SK-N-SH (cell line): ENCODE results near the gene LONRF2. TPM values are rescaled to one million over a fixed set of nuclear protein-coding genes. Genes with fewer than 3 reads are reported as not detected.

ENCODE experiments used
- CTCF ChIA-PET: fragments of 300-600, 350-600 bp; formaldehyde crosslinking; extraction: SDS; loops from one replicate; lab custom pipeline; 2021; lab: Yijun Ruan, JAX
- POLR2A ChIA-PET: fragments of 350-600 bp; sonication (Branson Sonifier 250); formaldehyde crosslinking; extraction: SDS; loops from one replicate; lab custom pipeline; 2020; ENCODE audit warnings: antibody characterized with exemption, inconsistent platforms; lab: Yijun Ruan, JAX
- DNase-seq: peaks from one replicate; pipeline ENCODE4 v3.0.0; 2012
- H2AFZ ChIP-seq: fragments of 200-600 bp; sonication (generic); 2 replicates; pipeline ENCODE4 v1.8.1; 2016; ENCODE audit warnings: antibody characterized with exemption, mild to moderate bottlenecking, low read depth
- H3F3A ChIP-seq: fragments of 200-600 bp; sonication (generic); replicated peaks from 2 replicates; pipeline ENCODE3; 2016; ENCODE audit warnings: antibody characterized with exemption, mild to moderate bottlenecking; ENCODE audit not compliant: insufficient read depth
- H3K27ac ChIP-seq, 2 experiments: fragments of 200-500 bp in 1 of 2; fragments of 200-600 bp in 1 of 2; sonication (Bioruptor generic) in 1 of 2; sonication (generic), shearing (Covaris generic) in 1 of 2; 2 replicates each; pipeline versions ENCODE4 v1.5.1 to v1.6.1; 2014 to 2016; ENCODE audit warnings: low read depth in 2 of 2, inconsistent platforms in 1 of 2, low read length in 1 of 2, mild to moderate bottlenecking in 1 of 2, mixed read lengths in 1 of 2
- H3K27me3 ChIP-seq: fragments of 200-600 bp; sonication (generic), shearing (Covaris generic); 2 replicates; pipeline ENCODE4 v1.6.1; 2016; ENCODE audit warnings: mixed run types; ENCODE audit not compliant: insufficient read depth
- H3K36me3 ChIP-seq, 2 experiments: fragments of 200-500 bp in 1 of 2; fragments of 200-600 bp in 1 of 2; sonication (Bioruptor generic) in 1 of 2; sonication (generic) in 1 of 2; replicated peaks in 1 of 2; 2 replicates each; pipeline versions ENCODE3 to v1.5.1; 2014 to 2016; ENCODE audit warnings: low read length in 1 of 2, mild to moderate bottlenecking in 1 of 2; ENCODE audit not compliant: insufficient read depth in 2 of 2, control insufficient read depth in 1 of 2
- H3K4me1 ChIP-seq, 2 experiments: fragments of 200-500 bp in 1 of 2; fragments of 200-600 bp in 1 of 2; sonication (Bioruptor generic) in 1 of 2; sonication (generic), shearing (Covaris generic) in 1 of 2; 2 replicates each; pipeline versions ENCODE4 v1.5.1 to v1.6.1; 2014 to 2016; ENCODE audit warnings: low read depth in 1 of 2, low read length in 1 of 2, mixed run types in 1 of 2; ENCODE audit not compliant: insufficient read depth in 2 of 2, control insufficient read depth in 1 of 2
- H3K4me2 ChIP-seq: fragments of 200-600 bp; sonication (generic), shearing (Covaris generic); 2 replicates; pipeline ENCODE4 v1.6.1; 2017; ENCODE audit warnings: mixed run types
- H3K4me3 ChIP-seq, 2 experiments: fragments of 200-500 bp in 1 of 2; fragments of 200-600 bp in 1 of 2; sonication (Bioruptor generic) in 1 of 2; sonication (generic), shearing (Covaris generic) in 1 of 2; 2 replicates each; pipeline versions ENCODE4 v1.5.1 to v1.8.1; 2014 to 2016; ENCODE audit warnings: low read depth in 2 of 2, inconsistent platforms in 1 of 2, low read length in 1 of 2, mild to moderate bottlenecking in 1 of 2, mixed read lengths in 1 of 2, moderate library complexity in 1 of 2
- H3K79me2 ChIP-seq: fragments of 200-600 bp; sonication (generic); 2 replicates; pipeline ENCODE4 v1.8.1; 2017; ENCODE audit warnings: mild to moderate bottlenecking; ENCODE audit not compliant: insufficient read depth
- H3K9ac ChIP-seq: fragments of 200-600 bp; sonication (generic); 2 replicates; pipeline ENCODE4 v1.6.1; 2017; ENCODE audit warnings: mixed run types
- H3K9me2 ChIP-seq: fragments of 200-600 bp; sonication (generic); 2 replicates; pipeline ENCODE4 v1.6.1; 2017; ENCODE audit warnings: mixed run types
- H3K9me3 ChIP-seq: fragments of 200-600 bp; sonication (generic); 2 replicates; pipeline ENCODE4 v1.6.1; 2017; ENCODE audit warnings: mixed run types, mild to moderate bottlenecking, moderate library complexity
- H4K20me1 ChIP-seq: fragments of 200-600 bp; sonication (generic); 2 replicates; pipeline ENCODE4 v1.6.1; 2017; ENCODE audit warnings: mild to moderate bottlenecking, mixed run types; ENCODE audit not compliant: insufficient read depth
- EP300 ChIP-seq, 2 experiments: IDR thresholded peaks; 2 replicates each; pipeline versions ENCODE4 v1.4.0 to v1.6.1; 2012; ENCODE audit warnings: borderline replicate concordance in 1 of 2, low read depth in 1 of 2, low read length in 1 of 2
- NRF1 ChIP-seq: IDR thresholded peaks from 2 replicates; pipeline ENCODE4 v1.6.1; 2012; ENCODE audit warnings: low read depth, mild to moderate bottlenecking, low read length
- SIN3A ChIP-seq: IDR thresholded peaks from 2 replicates; pipeline ENCODE4 v1.6.1; 2012; ENCODE audit warnings: low read depth, mild to moderate bottlenecking, low read length, moderate library complexity, borderline replicate concordance
- TAF1 ChIP-seq: IDR thresholded peaks from 2 replicates; pipeline ENCODE4 v1.6.1; 2012; ENCODE audit warnings: low read depth, mild to moderate bottlenecking, low read length, moderate library complexity, borderline replicate concordance
- USF2 ChIP-seq: fragments of 150-350 bp; IDR thresholded peaks from 2 replicates; pipeline ENCODE4 v1.6.1; 2017; ENCODE audit warnings: antibody characterized with exemption, low read length, low read depth, borderline replicate concordance
- WGBS: methylation state at CpG from one replicate; pipeline ENCODE4 v1.1.6; 2017; ENCODE audit warnings: low lambda C conversion rate; 5-methylcytosine and 5-hydroxymethylcytosine counted together
- polyA plus RNA-seq, 3 experiments: library from polyadenylated mRNA; depleted of rRNA; stranded (reverse); fragments of >200 nt; gene quantifications; 2 replicates each; pipeline ENCODE4 v1.2.3, GENCODE V29; 2012
- TF ChIP-seq, protein P1 (sequence below): fragments of 200-600 bp; sonication (generic); IDR thresholded peaks from 2 replicates; pipeline ENCODE4 v1.6.1; 2017; ENCODE audit warnings: antibody characterized with exemption, mild to moderate bottlenecking, moderate library complexity
- TF ChIP-seq, protein P2 (sequence below): IDR thresholded peaks from 2 replicates; pipeline ENCODE4 v1.4.0; 2012; ENCODE audit warnings: low read depth

The LONRF2 gene
- 2.0 and 2.4 TPM in 2 replicates for polyA plus RNA-seq (2012; rRNA removed)
- 2.0 and 2.1 TPM in 2 replicates for polyA plus RNA-seq (2012; cell fraction: cytosol; rRNA removed)
- polyA plus RNA-seq (2012; cell fraction: nucleus; rRNA removed) = 5.3 and 6.6 TPM in 2 replicates

- H3K4me2 ChIP-seq = peak within 1 kb of the TSS; percentile 85
- no peak for TF ChIP-seq TAF1
- peak; percentile 27; the same call in 1 of the 2 replicates for TF ChIP-seq NRF1
- TF ChIP-seq, protein P1, sequence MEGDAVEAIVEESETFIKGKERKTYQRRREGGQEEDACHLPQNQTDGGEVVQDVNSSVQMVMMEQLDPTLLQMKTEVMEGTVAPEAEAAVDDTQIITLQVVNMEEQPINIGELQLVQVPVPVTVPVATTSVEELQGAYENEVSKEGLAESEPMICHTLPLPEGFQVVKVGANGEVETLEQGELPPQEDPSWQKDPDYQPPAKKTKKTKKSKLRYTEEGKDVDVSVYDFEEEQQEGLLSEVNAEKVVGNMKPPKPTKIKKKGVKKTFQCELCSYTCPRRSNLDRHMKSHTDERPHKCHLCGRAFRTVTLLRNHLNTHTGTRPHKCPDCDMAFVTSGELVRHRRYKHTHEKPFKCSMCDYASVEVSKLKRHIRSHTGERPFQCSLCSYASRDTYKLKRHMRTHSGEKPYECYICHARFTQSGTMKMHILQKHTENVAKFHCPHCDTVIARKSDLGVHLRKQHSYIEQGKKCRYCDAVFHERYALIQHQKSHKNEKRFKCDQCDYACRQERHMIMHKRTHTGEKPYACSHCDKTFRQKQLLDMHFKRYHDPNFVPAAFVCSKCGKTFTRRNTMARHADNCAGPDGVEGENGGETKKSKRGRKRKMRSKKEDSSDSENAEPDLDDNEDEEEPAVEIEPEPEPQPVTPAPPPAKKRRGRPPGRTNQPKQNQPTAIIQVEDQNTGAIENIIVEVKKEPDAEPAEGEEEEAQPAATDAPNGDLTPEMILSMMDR = no peak
- 5% methylated on average over 26 of the region's 113 CpGs for WGBS
- DNase-seq = peak; percentile 81
- H3K9me2 ChIP-seq = no peaks in the 10 kb centered on the region
- peaks cover 0 to 4% of the 10 kb centered on the region in 2 experiments for H3K36me3 ChIP-seq
- H3K79me2 ChIP-seq = no peaks in the 10 kb centered on the region
- peaks cover 0 to 9% of the 10 kb centered on the region in 2 experiments; a peak in 2 of 4 replicates for H3K4me1 ChIP-seq
- H4K20me1 ChIP-seq = no peaks in the 10 kb centered on the region
- H3F3A ChIP-seq = no peaks in the 10 kb centered on the region
- no peak within 1 kb of the TSS for H3K9ac ChIP-seq
- H3K27me3 ChIP-seq = peaks cover 22% of the 10 kb centered on the region; the same call in 1 of the 2 replicates
- H3K27ac ChIP-seq = peak within 1 kb of the TSS in 1 of 2 experiments; percentile 22; a peak in 1 of 4 replicates
- peak within 1 kb of the TSS; percentile 57 to 65 for H3K4me3 ChIP-seq
- no peak within 1 kb of the TSS for H2AFZ ChIP-seq
- POLR2A ChIA-PET = interaction anchor here (0.9 to 1.0 kb wide), 2 partner anchors 31 to 95 kb away, joined by 3 to 4 read pairs; partner anchors contain the start of gene CHST10
- CTCF ChIA-PET = interaction anchor here (0.9 to 3.2 kb wide), 8 partner anchors 11 to 66 kb away, joined by 3 to 19 read pairs (median 4); no protein-coding TSS in a partner anchor
- H3K9me3 ChIP-seq = peaks cover 12% of the 10 kb centered on the region
Observed at GRCh38 chr2:100321866-100322820, at the start of gene LONRF2. LONRF2 (minus strand) TSS chr2:100322501; CDS start chr2:100322093, 408 bp downstream.

- no peaks in the 10 kb centered on the region for H3F3A ChIP-seq
- H3K4me3 ChIP-seq = no peak overlapping the region
- H3K27ac ChIP-seq = no peak overlapping the region
- no peaks in the 10 kb centered on the region for H3K36me3 ChIP-seq
- H3K4me1 ChIP-seq = no peaks in the 10 kb centered on the region; a peak in 1 of 4 replicates
- 94% methylated on average over 1 of the region's 1 CpG for WGBS
- H3K9ac ChIP-seq = no peak overlapping the region
- POLR2A ChIA-PET = no interaction called here
- H2AFZ ChIP-seq = no peak overlapping the region
- CTCF ChIA-PET = interaction anchor here (1.5 to 7.6 kb wide), 3 partner anchors 14 to 105 kb away, joined by 4 to 53 read pairs (median 25); no protein-coding TSS in a partner anchor
- no peak for DNase-seq
- H3K9me2 ChIP-seq = no peaks in the 10 kb centered on the region
- no peaks in the 10 kb centered on the region for H3K79me2 ChIP-seq
- no peaks in the 10 kb centered on the region for H3K27me3 ChIP-seq
- no peaks in the 10 kb centered on the region for H4K20me1 ChIP-seq
- no peak overlapping the region for H3K4me2 ChIP-seq
- H3K9me3 ChIP-seq = no peaks in the 10 kb centered on the region
- no peak for TF ChIP-seq SIN3A
- no peak for TF ChIP-seq USF2
- no peak for TF ChIP-seq EP300 (IDR thresholded peaks at IDR 0.05; ENCODE audit: borderline replicate concordance in 1 of 2, low read depth in 1 of 2, low read length in 1 of 2)
- TF ChIP-seq, protein P2, sequence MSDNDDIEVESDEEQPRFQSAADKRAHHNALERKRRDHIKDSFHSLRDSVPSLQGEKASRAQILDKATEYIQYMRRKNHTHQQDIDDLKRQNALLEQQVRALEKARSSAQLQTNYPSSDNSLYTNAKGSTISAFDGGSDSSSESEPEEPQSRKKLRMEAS = no peak
- TF ChIP-seq, all 33 proteins: peak for 0
Observed at GRCh38 chr2:100367163-100367562, 44.9 kb upstream of the LONRF2 start.
